GM12878 (cell line): Measurements from ENCODE around the gene EIF3D.

Experiments used
- CHD4 ChIP-seq: fragments of 200-600 bp; sonication (generic); IDR thresholded peaks from 2 replicates; pipeline ENCODE4 v1.6.1; 2016; ENCODE audit warnings: mild to moderate bottlenecking
- CREB1 ChIP-seq: IDR thresholded peaks from 2 replicates; pipeline ENCODE4 v1.6.1; 2012; ENCODE audit warnings: low read depth, mild to moderate bottlenecking, inconsistent platforms
- CTCF ChIP-seq, 3 experiments: IDR thresholded peaks in 2 of 3; conservative IDR thresholded peaks in 1 of 3; 2 replicates each; pipeline ENCODE4 v1.5.1; 2011; ENCODE audit warnings: low read depth in 3 of 3, low read length in 3 of 3, mild to moderate bottlenecking in 3 of 3, control low read depth in 2 of 3, moderate library complexity in 2 of 3, inconsistent platforms in 1 of 3, mixed read lengths in 1 of 3; ENCODE audit not compliant: control insufficient read depth in 2 of 3, insufficient read depth in 1 of 3; ENCODE audit errors: extremely low read depth in 1 of 3
- EED ChIP-seq: sonication (generic); IDR thresholded peaks from 2 replicates; pipeline ENCODE4 v1.6.1; 2016; ENCODE audit warnings: antibody characterized with exemption, low read depth
- EP300 ChIP-seq, 2 experiments: fragments of 150-350 bp in 1 of 2; IDR thresholded peaks; 2 replicates each; pipeline ENCODE4 v1.6.1; 2011 to 2012; ENCODE audit warnings: low read depth in 2 of 2, low read length in 2 of 2, borderline replicate concordance in 1 of 2, improper control_type of control experiment in 1 of 2, inconsistent platforms in 1 of 2; ENCODE audit not compliant: control insufficient read depth in 1 of 2
- HCFC1 ChIP-seq: fragments of 150-350 bp; IDR thresholded peaks from 2 replicates; pipeline ENCODE4 v1.6.1; 2014; ENCODE audit warnings: low read length
- NFIC ChIP-seq: IDR thresholded peaks from 2 replicates; pipeline ENCODE4 v1.6.1; 2012; ENCODE audit warnings: low read depth, mild to moderate bottlenecking, inconsistent platforms, low read length, moderate library complexity
- POLR2AphosphoS2 ChIP-seq: IDR thresholded peaks from 2 replicates; pipeline ENCODE4 v1.6.1; 2011; ENCODE audit warnings: low read depth, mild to moderate bottlenecking, low read length, improper control_type of control experiment, moderate library complexity
- RFX5 ChIP-seq: IDR thresholded peaks from 2 replicates; pipeline ENCODE4 v1.6.1; 2011; ENCODE audit warnings: low read depth, low read length, improper control_type of control experiment
- TCF7 ChIP-seq: IDR thresholded peaks from 2 replicates; pipeline ENCODE4 v1.6.1; 2014; ENCODE audit warnings: antibody characterized with exemption, borderline replicate concordance
- YY1 ChIP-seq: IDR thresholded peaks from 2 replicates; pipeline ENCODE4 v1.6.1; 2011; ENCODE audit warnings: low read depth, mild to moderate bottlenecking, low read length
- TF ChIP-seq, protein P1 (sequence below): IDR thresholded peaks from 2 replicates; pipeline ENCODE4 v1.6.1; 2012; ENCODE audit warnings: low read depth, low read length, improper control_type of control experiment

- TF ChIP-seq CTCF (IDR thresholded peaks at IDR 0.05 in 2 of 3, conservative IDR thresholded peaks at IDR 0.05 in 1 of 3; ENCODE audit: control insufficient read depth in 2 of 3, extremely low read depth in 1 of 3, insufficient read depth in 1 of 3, low read depth in 3 of 3, low read length in 3 of 3) (no peak), HCFC1 (no peak), POLR2AphosphoS2 (no peak), YY1 (no peak), NFIC (no peak), CREB1 (no peak), RFX5 (no peak), TCF7 (no peak), CHD4 (no peak), EED (no peak), EP300 (IDR thresholded peaks at IDR 0.05; ENCODE audit: borderline replicate concordance in 1 of 2, control insufficient read depth in 1 of 2, low read depth in 2 of 2, low read length in 2 of 2) (no peak)
- TF ChIP-seq, protein P1, sequence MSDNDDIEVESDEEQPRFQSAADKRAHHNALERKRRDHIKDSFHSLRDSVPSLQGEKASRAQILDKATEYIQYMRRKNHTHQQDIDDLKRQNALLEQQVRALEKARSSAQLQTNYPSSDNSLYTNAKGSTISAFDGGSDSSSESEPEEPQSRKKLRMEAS = no peak
Measured at GRCh38 chr22:36470994-36471331, 58.0 kb downstream of the EIF3D start.
